NCI-H1930 (cell line): Measurements from ENCODE around the gene RTN3.
"Not testable (repeated sequence)": the region's sequence is repeated elsewhere in the genome, so short reads cannot be mapped to it uniquely, and the experiment has no call there.

Experiments used
- DNase-seq, 2 experiments: peaks; one replicate each; lab custom pipeline; 2025; lab: John Stamatoyannopoulos, UW

The RTN3 gene

DNA sequence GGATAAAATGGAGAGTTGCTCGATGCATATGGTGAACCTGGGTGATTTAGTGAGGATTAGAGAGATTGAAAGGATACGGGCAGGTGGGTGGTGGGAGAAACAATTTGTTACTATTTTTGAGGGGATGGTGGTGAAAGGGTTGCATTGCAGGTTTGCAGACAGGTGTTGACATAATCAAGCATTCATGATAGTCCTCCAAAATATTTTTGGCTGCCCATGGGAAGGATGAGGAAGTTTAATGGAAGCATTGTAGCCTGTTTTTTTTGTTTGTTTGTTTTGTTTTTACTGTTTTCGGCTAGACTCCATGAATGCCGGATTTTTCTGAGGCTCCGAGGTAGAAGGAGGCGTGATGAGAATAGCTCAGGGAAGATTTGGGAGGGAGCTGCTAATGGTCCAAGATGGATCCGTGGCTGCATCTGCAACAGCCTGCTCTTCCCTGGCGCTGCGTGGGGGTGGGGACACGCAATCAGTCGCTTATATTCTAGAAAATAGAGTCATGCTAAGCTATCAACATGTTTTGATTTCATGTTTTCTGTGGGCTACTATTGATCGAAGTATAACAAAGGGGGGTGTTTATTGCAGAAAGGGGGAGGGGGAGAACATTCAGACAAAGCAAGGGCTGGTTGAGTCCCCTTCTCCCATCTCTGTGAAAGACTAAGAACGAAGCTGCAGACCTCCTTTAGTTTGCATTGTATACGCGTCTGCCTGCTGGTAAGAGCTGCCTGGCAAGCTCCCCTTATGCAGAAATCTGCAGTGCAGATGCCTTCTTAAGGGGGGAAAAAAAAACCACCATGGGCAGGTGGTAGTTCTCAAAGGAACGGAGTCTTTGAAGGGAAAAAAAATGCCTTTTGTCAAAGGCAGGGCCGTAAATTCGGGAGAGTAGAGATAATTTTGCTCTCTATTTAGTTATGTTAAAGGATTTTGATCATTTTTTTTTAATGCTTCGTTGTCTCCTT, 1.0 kb downstream of the RTN3 start:
- no peak for DNase-seq

DNA sequence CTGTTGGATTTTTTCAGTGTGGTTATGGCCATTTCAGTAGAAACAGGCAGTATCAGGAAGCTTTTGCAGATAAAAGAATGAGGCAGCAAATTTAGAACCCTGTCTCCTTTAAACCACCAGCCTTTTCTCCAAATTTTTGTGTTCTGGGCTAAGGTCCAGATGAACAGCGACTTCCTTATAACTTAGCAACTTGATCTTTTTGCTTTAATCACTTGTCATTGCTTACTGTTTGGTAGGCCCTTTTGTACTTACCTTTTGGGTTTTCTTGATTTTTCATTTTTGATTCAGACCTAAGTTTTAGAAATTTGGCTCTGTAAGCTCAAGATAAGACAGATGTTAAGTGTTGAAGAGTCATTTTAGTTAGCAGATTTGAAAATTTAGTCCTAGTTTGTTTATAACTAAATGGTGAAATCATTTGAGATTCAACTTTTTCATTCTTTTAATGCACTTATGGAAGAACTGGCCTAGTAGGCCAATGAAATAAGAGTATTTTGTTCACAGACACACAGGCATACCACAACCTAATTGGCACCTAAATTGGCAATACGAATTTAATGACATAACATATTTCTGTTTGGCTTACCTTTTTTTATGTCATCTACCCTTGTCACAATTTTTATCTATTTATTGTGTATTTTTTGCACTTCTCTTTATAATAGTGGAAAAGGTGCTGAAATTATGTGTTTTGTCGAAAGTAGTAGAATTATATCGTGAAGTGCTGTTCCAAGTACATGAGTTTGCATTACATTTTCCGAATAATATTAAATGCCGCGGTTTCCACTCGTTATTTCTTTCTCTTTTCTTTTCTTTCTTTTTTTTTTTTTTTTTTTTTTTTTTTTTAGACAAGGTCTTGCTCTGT, 2.1 kb downstream of the RTN3 start:
- DNase-seq: no peak

DNA sequence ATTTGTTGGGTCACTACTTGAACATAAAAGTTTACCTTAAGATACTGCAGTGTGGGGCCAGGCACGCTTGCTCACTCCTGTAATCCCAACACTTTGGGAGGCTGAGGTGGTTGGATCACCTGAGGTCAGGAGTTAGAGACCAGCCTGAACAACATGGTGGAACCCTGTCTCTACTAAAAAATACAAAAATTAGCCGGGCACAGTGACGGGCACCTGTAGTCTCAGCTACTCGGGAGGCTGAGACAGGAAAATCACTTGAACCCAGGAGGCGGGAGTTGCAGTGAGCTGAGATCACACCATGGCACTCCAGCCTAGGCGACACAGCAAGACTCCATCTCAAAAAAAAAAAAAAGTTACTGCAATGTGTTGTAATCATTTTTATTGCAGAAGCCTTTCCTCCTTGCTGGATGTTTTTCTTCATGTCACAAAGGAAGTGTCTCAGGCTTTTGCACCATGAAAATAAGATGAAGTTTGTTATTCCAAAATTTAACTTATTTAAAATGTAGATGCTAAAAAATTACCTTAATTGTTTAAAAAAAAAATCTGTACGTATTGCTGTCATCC, 3.9 kb downstream of the RTN3 start:
- DNase-seq: not testable (repeated sequence)

DNA sequence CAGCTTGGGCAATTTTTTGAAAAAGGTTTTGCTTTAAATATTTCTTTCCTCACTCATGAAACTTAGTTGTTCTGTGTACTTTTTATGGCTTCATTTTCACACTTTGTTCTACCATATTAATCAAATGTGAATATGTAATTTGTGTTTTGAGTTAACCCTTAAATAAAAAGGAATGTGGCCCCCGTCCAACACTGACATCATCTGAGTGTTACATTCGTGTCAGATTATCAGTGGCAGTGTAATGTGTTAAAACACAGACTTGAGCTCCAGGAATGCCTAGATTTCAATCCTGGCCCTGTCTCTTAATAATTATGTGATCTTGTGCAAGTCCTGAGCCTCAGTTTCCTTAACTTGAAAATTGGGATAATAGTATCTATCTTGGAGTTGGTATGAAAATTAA, 5.6 kb downstream of the RTN3 start:
- DNase-seq: no peak

DNA sequence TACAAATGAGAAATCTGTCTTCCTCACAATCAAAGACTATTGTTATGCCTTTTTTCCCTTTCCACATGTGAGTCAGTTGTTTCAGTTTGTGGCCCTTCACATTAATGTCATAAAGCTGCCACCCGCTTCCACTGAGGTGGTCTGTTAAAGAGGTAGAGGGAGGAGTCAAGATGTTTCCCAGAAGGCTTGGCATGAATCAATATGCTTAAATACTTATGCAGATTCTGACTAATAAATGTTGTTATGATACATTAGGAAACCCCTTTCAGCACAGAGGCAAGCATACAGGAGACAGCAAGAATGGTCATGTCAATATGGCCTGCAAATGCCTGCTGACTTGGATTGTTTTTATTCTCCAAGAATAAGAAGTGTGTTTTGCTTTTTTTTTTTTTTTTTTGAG, 6.5 kb downstream of the RTN3 start:
- DNase-seq: no peak

DNA sequence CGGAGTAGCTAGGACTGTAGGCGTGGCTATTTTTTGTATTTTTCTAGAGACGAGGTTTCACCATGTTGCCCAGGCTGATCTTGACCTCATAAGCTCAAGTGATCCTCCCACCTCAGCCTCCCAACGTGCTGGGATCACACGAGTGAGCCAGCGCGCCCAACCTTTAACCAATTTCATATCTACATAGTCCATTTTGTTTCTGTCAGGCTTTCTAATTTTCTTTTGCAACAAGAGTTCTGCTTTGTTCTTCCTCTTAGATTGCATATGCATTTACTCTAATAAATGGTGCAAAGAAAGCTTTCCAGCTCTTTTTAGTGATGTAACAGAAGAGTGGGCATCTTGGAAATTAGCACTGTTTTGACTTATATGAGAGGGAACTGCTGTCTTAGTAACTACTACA, 13.3 kb downstream of the RTN3 start:
- DNase-seq: no peak

DNA sequence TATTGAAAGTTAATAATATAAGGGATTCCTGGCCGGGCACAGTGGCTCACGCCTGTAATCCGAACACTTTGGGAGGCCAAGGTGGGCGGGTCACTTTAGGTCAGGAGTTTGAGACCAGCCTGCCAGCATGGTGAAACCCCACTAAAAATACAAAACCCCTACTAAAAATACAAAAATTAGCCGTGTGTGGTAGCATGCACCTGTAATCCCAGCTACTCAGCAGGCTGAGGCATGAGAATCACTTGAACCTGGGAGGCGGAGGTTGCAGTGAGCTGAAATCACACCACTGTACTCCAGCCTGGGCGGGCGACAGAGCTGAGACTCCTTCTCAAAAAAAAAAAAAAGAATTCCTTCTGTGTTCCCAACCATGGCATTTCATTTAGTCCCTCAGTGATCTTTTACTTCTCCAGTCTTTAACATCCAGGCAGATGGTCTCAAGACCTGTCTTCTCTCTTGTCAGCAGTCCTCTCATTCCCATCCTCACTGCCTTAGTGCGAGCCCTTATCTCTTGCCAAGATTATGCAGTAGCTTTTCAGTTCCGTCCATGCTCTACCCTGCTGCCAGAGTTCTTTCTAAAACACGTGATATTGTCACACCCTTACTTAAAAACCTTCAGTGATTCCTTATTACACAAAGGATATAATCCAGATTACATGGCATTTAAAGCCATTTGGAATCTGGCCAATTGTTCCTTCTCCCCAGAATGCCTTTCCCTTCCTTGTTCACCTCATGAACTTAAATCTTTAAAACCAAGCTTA, 17.9 kb downstream of the RTN3 start:
- no peak for DNase-seq

DNA sequence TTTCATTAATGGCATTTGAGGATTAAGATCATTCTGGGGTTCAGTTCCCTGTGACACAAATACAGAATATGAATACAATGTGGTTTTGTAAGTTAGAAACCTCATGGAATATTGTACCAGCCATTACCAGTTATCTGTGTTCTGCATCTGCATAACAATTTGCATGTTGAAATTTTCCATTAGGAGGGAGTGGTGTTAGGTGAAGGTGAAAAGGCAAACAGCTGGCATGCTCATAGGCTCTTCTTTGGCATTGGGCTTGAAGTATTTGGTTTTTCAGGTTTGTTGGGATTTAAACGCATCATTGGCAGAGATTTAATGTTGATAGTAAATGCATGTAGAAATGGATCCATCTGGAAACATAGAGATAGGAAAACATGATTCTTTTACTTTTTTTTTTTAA, 18.6 kb downstream of the RTN3 start:
- DNase-seq: no peak

DNA sequence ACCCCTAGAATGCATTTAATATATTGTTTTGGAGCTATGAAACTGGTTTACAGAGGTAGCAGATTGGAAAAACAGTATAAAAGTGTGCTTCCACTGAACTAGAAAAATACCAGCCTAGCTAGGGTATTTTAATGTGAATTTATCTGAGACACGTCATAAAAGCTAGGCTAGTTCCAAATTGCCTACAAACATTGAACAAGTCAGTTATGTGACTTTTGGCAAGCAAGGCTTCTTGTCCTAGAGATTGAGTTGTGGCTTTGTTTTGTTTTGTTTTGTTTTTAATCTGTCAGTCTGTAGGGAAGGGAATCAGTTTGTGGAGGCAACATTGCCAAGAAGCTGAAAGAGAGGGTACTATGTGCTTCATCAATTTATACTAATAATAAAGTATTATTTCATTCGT, 24.2 kb downstream of the RTN3 start:
- DNase-seq: no peak

DNA sequence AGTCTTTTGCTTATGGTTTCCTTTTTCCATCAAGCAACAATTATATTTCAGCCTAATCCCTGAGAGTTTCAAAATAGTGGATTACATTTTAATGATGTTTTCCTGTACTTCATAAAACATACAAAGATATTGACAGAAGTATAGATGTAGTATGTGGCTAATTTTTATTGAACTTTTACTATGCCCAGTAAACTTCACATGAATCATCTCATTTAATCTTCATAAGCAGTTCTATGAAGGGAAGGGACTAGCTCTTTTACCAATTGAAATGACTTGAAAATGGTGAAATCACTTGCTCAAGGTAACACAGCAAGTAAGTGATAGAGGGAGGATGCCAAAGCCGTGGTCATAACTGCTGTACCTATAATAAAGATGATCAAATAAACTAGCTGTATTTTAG, 27.5 kb downstream of the RTN3 start:
- no peak for DNase-seq

DNA sequence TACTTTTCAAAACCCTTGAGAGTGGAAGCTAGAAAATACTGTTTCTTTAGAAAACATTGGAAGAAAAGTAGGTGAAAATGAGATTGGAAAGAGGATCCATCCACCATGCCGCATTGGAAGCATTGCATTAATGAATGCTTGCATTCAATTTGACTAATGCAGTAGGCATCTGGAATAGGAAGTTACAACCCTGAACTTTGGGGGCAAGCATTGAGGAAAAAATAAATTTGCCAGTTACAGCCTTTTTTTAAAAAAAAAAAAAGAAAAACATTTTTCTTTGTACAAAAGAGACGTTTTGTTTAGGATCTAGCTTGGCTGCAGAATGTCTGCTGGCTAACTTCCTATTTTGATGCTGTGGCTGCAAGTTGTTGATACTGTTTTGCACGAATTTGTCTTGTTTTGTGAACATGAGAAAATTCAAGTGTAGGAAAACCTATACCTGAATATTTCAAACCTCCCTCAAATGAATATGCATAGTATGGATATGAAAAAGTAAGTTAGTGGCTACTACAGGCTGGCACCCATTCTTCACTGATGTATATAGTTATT, 28.1 kb downstream of the RTN3 start:
- no peak for DNase-seq

DNA sequence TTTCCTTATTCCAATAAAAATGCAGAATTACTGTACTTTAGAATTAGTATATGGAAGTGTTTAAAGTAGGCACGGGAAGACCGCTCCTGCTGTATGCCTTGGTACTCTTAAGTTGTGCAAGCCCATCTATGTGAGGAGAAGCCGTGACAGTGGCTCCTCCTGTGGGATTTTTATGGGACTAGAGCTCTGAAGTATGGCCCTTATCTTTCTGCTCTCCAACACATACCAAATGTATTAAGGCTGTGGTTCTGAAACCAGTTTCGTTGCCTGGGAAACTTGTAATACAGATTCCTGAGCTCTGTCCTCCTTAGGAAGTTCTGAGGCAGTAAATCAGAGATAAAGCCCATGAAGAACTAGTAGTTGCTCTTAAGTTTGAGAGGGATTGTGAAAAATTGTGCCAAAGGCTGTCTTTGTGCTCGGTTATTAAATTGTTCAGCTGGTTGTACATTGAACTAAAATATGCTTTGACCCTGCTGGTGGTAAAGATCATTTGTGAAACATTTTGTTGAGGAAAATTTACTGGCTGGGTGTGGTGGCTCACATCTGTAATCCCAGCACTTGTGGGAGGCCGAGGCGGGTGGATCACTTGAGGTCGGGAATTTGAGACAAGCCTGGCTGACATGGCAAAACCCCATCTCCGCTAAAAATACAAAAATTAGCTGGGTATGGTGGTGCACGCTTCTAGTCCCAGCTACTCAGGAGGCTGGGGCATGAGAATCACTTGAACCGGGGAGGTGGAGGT, 29.3 kb downstream of the RTN3 start:
- no peak for DNase-seq

DNA sequence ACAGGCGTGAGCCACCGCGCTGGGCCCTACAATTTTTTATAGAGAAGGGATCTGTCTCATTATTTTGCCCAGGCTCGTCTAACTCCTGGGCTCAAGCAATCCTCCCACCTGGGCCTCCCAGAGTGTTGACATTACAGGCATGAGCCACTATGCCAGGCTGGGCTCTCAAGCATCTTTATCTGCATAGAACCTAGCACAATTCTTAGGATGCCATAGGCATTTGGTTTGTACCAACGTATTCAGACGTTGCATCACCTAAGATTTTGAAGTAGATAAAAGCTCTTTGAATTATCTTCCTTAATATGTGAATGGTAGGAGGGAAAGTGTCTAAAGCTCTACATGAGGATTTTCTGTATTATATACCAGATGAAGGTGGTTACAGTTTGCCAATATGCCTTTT, 30.5 kb downstream of the RTN3 start:
- DNase-seq: no peak

DNA sequence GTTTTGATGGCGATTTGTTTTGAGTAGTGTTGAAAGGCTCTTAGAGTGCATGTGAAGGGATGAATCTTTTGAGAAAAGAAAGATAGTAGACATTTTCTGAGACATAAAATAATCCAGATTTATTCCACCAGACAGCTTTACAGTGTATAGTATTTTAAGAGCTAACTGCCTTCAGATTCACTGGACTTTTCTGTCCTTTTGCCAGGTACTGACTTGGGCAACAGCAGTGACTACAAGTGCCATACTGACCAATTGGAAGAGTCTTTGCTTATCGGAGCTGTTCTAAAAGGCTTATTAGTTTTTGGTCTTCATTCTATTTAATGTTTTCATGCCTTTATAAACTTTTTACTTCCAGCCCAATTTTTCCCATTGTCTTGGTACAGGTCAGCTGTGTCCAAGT, 32.5 kb downstream of the RTN3 start:
- DNase-seq: no peak

DNA sequence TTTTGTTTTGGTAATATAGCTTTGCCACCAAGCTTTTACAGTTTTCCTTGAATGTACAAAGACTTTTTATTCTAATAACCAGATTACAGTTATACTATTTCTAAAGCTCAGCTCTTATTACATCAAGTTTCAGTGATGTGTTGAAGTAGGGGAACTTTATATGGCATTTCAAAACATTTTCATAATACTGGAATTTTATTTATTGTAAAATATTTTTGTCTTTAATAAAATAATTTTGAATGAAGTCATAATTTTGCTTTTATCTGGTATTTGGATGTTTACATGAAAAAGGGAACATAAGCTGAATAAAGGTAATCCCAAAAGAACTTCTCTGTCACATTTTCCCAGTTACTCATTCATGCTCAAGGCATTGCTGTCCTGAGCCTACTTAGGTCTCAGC, 34.7 kb downstream of the RTN3 start:
- DNase-seq: no peak

DNA sequence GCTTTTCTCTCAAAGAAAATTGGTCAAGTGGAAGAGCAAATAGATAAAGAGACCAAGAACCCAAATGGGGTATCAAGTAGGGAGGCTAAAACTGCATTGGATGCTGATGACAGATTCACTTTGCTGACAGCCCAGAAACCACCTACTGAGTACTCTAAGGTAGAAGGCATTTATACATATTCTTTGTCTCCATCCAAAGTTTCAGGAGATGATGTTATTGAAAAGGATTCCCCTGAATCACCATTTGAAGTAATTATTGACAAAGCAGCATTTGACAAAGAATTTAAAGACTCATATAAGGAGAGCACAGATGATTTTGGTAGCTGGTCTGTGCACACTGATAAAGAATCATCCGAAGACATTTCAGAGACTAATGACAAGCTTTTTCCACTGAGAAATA, 37.7 kb downstream of the RTN3 start:
- no peak for DNase-seq

DNA sequence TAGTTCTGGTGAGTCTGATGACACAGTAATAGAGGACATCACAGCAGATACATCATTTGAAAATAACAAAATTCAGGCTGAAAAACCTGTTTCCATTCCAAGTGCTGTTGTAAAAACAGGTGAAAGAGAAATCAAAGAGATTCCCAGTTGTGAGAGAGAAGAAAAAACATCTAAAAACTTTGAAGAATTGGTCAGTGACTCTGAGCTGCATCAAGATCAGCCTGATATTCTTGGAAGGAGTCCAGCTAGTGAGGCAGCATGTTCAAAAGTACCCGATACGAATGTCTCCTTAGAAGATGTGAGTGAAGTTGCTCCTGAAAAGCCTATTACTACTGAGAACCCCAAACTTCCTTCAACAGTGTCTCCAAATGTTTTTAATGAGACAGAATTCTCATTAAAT, 38.7 kb downstream of the RTN3 start:
- DNase-seq: no peak

DNA sequence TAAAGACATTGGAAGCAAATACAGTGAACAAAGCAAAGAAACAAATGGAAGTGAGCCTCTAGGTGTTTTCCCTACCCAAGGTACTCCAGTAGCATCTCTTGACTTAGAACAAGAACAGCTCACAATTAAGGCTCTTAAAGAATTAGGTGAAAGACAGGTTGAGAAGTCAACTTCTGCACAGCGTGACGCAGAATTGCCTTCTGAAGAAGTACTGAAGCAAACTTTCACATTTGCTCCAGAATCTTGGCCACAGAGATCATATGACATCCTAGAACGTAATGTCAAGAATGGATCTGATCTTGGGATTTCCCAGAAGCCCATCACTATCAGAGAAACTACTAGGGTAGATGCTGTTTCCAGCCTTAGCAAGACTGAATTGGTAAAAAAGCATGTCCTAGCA, 39.3 kb downstream of the RTN3 start:
- DNase-seq: no peak

DNA sequence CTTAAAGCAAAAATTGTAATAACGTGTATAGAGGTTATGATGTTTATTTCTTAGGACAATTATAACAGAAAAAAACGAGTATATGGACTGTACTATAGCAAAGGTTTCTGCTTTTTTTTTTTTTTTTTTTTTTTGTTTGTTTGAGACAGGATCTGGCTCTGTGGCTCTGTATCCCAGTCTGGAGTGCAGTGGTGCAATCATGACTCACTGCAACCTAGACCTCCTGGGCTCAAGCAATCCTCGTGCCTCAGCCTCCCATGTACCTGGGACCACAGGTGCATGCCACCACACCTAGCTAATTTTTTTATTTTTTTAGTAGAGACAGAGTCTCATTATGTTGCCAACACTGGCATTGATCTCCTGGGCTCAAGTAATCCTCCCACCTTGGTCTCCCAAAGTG, 48.0 kb downstream of the RTN3 start:
- DNase-seq: no peak

DNA sequence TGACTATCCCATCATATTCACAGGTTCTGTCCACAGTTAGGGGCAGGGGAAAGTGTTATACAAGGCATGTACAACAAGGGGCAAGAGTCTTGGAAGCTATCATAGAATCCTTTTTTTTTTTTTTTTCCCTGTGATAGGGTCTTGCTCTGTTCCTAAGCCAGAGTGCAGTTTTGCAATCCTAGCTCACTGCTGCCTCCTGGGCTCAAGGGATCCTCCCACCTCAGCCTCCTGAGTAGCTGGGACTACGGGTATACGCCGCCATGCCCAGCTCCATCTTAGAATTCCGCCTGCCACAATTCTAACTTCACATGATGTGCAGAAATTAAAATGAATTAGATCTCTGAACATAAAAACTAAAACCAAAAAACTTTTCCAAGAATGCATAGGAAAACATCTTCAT, 55.6 kb downstream of the RTN3 start:
- no peak for DNase-seq

DNA sequence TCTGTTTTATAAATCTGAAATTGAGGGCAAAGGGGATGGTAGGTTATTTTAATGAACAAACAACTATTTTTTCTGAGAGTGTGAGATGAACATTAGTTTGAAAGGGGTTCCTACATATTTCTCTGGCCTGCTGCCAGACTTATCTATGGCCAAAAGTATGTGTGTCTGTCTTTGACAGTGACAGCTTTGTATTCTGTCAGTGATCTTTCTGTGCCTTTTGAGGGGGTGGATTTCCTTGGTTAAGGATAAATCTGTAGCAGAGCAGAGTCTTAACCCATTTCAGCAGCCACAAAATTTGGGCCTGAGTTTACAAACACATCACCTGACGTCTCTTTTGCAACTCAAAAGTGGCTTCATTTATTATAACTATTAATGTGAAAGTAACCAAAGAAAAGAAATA, 56.4 kb downstream of the RTN3 start:
- DNase-seq: no peak
